ENCODE results near the gene DBR1.

Gene DBR1

DNA sequence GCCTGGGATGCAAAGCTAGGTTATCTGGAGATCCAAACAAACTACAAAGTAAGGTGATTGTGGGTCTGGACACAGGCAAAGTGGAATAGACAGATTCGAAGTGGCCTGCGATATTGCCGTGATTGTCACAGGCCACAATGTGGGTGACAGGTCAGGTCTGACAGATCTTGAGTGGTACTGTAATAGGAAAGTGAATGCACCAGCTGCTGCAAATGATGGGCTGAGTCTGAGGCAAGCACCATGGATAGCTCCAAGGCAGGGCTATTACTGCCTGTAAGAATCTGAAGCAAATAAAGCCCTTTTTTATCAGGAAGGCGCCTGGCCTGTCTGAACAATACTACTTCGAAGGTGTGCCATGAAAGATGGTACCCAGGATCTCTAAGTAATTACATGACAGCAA is 22.3 kb upstream of the DBR1 start:
- TF ChIP-seq, protein P1, sequence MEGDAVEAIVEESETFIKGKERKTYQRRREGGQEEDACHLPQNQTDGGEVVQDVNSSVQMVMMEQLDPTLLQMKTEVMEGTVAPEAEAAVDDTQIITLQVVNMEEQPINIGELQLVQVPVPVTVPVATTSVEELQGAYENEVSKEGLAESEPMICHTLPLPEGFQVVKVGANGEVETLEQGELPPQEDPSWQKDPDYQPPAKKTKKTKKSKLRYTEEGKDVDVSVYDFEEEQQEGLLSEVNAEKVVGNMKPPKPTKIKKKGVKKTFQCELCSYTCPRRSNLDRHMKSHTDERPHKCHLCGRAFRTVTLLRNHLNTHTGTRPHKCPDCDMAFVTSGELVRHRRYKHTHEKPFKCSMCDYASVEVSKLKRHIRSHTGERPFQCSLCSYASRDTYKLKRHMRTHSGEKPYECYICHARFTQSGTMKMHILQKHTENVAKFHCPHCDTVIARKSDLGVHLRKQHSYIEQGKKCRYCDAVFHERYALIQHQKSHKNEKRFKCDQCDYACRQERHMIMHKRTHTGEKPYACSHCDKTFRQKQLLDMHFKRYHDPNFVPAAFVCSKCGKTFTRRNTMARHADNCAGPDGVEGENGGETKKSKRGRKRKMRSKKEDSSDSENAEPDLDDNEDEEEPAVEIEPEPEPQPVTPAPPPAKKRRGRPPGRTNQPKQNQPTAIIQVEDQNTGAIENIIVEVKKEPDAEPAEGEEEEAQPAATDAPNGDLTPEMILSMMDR (IDR thresholded peaks at IDR 0.05), result no peak
- Histone ChIP-seq H3K27ac (no peak overlapping the region), H3K36me3 (peaks cover 5% of the 10 kb centered on the region), H3K9me3 (no peaks in the 10 kb centered on the region), H3K27me3 (no peaks in the 10 kb centered on the region), H3K4me3 (ENCODE audit: low read depth in 1 of 2, low read length in 1 of 2) (no peak overlapping the region), H3K4me1 (ENCODE audit: control insufficient read depth in 1 of 2, insufficient read depth in 1 of 2, low read depth in 1 of 2, low read length in 1 of 2) (peaks cover 11 to 19% of the 10 kb centered on the region in 2 experiments)

DNA sequence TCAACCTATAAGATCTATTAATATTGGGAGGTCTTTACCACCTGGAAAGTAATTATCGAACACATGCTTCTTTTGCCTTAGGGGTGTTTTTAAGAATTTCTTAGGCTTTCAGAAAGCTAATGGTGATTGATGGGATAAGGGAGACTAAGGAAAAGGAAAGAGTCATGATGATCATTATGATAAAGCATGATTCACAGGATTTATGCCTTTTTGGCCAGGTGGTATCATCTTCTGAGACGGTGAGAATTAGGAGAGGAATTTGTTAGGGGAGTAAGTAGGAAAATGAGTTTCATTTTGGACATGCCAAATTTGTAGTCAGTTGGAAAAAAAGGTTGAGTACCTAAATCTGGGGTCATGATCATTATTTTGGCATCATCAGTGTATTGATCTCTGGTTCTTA is 21.3 kb upstream of the DBR1 start:
- no peaks in the 10 kb centered on the region for H3K9me3 ChIP-seq
- H3K27ac ChIP-seq, result no peak overlapping the region
- H3K4me3 ChIP-seq (ENCODE audit: low read depth in 1 of 2, low read length in 1 of 2), result no peak overlapping the region

GRCh38 chr3:138195481-138195880 is 20.8 kb upstream of the DBR1 start:
- H3K4me1 ChIP-seq (ENCODE audit: control insufficient read depth in 1 of 2, insufficient read depth in 1 of 2, low read depth in 1 of 2, low read length in 1 of 2), result peaks cover 18 to 19% of the 10 kb centered on the region in 2 experiments
- TF ChIP-seq, protein P1 (IDR thresholded peaks at IDR 0.05), result no peak
- H3K27ac ChIP-seq, result no peak overlapping the region
- H3K36me3 ChIP-seq, result peaks cover 9% of the 10 kb centered on the region
- H3K4me3 ChIP-seq (ENCODE audit: low read depth in 1 of 2, low read length in 1 of 2), result no peak overlapping the region
- no peaks in the 10 kb centered on the region for H3K27me3 ChIP-seq
- no peaks in the 10 kb centered on the region for H3K9me3 ChIP-seq

More for the DNA sequence above, 21.3 kb upstream of the DBR1 start:
- H3K4me1 ChIP-seq (ENCODE audit: control insufficient read depth in 1 of 2, insufficient read depth in 1 of 2, low read depth in 1 of 2, low read length in 1 of 2), result peaks cover 16 to 20% of the 10 kb centered on the region in 2 experiments
- TF ChIP-seq, protein P1 (IDR thresholded peaks at IDR 0.05), result no peak
- no peaks in the 10 kb centered on the region for H3K27me3 ChIP-seq
- H3K36me3 ChIP-seq, result peaks cover 5% of the 10 kb centered on the region

GRCh38 chr3:138188013-138188730 is 13.5 kb upstream of the DBR1 start:
- TF ChIP-seq, protein P1 (IDR thresholded peaks at IDR 0.05), result no peak
- Histone ChIP-seq H3K4me1 (ENCODE audit: control insufficient read depth in 1 of 2, insufficient read depth in 1 of 2, low read depth in 1 of 2, low read length in 1 of 2) (peaks cover 33 to 37% of the 10 kb centered on the region in 2 experiments), H3K27ac (peak overlapping the region; percentile 88), H3K9me3 (no peaks in the 10 kb centered on the region), H3K4me3 (ENCODE audit: low read depth in 1 of 2, low read length in 1 of 2) (peak overlapping the region; percentile 82 to 96), H3K27me3 (no peaks in the 10 kb centered on the region), H3K36me3 (peaks cover 9% of the 10 kb centered on the region)

GRCh38 chr3:138187296-138188012 is 12.7 kb upstream of the DBR1 start, which contains the start of gene ARMC8:
ARMC8 (plus strand) TSS chr3:138187301; CDS start chr3:138187555, 254 bp downstream.
- H3K4me1 ChIP-seq (ENCODE audit: control insufficient read depth in 1 of 2, insufficient read depth in 1 of 2, low read depth in 1 of 2, low read length in 1 of 2), result peaks cover 33 to 37% of the 10 kb centered on the region in 2 experiments
- TF ChIP-seq, protein P1 (IDR thresholded peaks at IDR 0.05), result no peak
- H3K27ac ChIP-seq, result peak within 1 kb of the TSS; percentile 88
- peak within 1 kb of the TSS; percentile 82 to 96 for H3K4me3 ChIP-seq (ENCODE audit: low read depth in 1 of 2, low read length in 1 of 2)
- peaks cover 7% of the 10 kb centered on the region for H3K36me3 ChIP-seq
- no peaks in the 10 kb centered on the region for H3K27me3 ChIP-seq
- H3K9me3 ChIP-seq, result no peaks in the 10 kb centered on the region
